Middle frontal gyrus (tissue), 1 donor: Measurements from ENCODE around the gene GGTLC2.

Experiments used
- DNase-seq: peaks from one replicate; pipeline ENCODE4 v3.0.0-alpha.2; 2015; ENCODE audit warnings: low spot score; ENCODE audit errors: extremely low spot score

The GGTLC2 gene

GRCh38 chr22:22689621-22690345 lies 45.4 kb downstream of the GGTLC2 start:
- DNase-seq, result no peak

DNA sequence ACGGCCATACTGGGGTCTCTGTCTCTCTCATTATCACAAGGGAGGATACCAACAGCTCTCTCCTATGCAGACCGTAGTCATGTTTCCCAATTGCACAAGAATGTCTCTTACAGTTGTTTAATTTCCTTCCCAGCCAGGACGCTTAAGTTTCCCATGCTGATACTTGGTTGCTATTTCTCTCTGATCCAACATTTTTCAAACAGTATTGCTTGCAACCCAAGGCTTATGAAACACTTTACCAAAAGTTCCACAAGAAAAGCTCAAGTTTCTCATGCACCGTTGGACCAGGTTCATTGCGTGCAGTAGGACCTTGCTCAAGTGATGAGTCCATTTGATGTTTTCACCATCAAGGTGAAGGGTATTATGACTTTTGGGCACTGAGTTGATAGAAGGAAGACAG lies 46.6 kb downstream of the GGTLC2 start:
- DNase-seq, result no peak

GRCh38 chr22:22691716-22692701 lies 47.6 kb downstream of the GGTLC2 start:
- DNase-seq, result no peak

DNA sequence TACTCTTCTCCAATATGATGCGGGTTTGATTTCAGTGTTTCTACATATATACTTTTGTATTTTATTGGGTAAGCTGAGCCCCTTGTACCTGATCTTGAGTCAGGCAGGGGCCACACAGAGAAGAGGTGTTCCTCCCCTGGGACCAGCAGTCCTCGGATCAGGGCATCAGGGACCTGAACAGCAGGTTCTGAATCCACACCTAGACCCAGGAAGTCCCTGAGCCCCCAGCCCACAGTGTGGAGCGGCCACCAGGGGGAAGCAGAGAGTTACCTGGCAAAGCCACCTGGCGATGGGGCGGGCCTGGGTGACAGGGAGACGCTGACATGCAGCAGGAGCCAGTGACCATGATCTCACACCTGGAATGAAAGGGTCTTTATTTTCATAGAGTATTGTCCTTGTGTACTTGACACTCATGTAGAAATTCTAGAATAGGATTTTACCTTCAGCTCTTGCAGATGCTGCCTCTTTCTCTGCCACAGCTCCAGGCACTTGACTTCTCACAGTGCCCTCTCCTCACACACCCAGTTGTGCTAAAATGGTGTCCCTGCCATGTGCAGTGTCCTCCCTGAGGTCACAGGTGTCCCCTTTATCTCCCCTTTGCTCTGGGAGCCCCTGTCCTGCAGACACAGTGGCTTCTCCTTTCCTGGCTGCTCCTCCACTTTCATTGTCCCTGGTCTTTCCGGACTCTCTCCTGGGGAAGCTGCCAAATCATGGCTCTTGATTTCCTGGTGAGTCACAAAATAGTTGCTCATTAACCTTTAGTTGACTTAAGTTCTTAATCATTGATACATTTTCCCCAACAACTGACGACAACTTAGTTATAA lies 48.5 kb downstream of the GGTLC2 start:
- DNase-seq, result no peak

- DNase-seq, result no peak
Observed at GRCh38 chr22:22693531-22693884, 49.1 kb downstream of the GGTLC2 start.

DNA sequence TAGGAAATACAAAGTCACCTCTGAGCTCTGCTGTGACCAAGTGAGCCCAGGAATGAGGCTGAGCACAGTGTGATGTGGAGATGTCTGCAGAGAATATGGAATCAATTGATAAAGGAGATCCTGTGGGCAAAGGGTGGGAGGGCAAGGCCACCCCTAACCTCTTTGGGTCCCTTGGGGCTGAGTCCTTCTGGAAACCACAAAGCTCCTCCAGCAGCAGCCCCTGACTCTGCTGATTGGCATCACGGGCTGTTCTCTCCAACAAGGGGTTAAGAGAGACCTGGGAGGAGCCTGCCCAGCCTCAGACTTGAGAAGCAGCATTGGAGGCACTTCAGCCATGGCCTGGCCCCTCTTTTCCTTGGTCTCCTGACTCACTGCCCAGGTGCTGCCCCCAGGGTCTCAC lies 49.7 kb downstream of the GGTLC2 start:
- DNase-seq, result no peak

DNA sequence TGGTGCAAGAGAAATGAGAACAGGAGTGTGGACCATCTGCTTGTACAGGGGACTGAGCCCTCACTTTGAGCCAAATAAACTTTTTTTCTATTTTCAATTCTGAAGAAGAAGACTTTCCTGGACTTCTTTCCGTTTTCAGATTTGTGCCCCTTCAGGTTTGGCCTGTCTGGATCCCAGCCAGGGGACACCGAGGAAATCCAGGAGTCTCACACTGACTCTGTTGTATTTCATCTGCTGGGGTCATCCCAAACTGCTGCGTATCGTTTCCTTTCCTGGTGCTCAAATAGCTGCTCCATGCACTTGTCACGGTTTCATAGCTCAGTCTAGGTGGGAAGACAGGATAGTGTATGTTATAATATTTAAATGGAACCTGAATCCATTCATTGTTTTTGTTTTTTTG lies 51.7 kb downstream of the GGTLC2 start:
- no peak for DNase-seq
